ENCODE data around the gene MAPK8IP2.

- no peak for TF ChIP-seq CTCF (IDR thresholded peaks at IDR 0.05)
- TF ChIP-seq POLR2A (IDR thresholded peaks at IDR 0.05) = no peak
Measured at GRCh38 chr22:50603511-50604255, 3.1 kb downstream of the MAPK8IP2 start.
